Glomerular visceral epithelial cell (primary cell): ENCODE results near the gene L3MBTL1.

Experiments
- DNase-seq: peaks from one replicate; pipeline ENCODE4 v3.0.0-alpha.2; 2016; ENCODE audit errors: extremely low spot score

The L3MBTL1 gene

DNA sequence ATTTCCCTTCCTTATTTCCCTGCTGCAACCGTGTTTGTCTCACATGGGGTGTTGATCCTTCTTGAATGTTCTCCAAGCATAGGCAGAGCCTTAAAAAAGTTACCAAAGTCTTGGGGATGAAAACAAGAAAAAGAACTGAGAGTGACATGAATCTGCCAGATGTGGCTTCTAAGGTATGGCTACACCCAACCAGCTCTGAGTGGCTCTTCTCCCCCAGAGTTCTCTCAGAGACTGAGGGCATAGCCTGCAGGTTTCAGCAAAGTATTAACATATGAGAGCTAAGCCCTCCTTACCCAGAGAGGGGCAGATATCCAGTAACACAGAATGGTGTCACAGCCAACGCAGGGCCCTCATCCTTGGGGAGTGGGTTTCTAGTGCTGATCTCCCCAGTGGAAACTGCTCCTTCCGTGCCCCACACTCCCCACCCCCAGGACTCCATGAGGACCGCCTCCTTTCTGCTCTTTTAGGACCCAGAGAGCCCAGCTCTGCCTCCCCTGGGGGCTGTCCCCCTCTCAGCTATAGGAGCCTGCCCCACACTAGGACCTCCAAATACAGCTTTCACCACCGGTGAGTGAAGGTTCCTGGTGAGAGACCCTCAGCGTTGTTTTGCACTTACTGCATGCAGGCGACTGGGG, 28.0 kb downstream of the L3MBTL1 start:
- no peak for DNase-seq

DNA sequence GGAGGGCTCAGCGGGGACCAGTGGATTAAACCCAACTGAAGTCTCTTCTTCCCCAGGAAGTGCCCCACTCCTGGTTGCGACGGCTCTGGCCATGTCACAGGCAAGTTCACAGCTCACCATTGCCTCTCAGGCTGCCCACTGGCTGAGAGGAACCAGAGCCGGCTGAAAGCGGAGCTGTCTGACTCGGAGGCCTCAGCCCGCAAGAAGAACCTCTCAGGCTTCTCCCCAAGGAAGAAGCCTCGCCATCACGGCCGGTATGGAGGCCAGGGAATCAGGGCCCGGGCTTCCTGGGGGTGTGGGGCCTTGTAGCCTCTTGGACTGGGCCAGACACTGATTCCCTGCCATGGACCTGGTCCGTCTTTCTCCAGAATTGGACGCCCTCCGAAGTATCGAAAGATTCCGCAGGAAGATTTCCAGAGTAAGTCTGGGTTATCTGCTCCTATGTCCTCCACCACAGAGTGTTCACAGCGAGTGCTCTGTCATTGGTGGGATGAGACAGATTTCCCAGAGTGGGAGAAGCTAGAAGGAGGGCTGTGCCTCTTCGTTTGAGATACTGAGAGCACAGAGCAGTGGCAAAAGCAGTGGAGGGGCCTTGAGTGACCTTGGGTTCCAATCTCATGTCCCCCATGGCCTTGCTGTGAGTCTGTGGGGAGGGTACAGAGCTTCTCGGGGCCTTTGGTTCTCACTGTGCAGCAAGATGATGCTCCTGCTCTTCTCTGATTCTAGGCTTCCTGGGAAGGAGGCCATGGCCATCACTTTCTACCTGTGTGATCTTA, 28.7 kb downstream of the L3MBTL1 start:
- no peak for DNase-seq

DNA sequence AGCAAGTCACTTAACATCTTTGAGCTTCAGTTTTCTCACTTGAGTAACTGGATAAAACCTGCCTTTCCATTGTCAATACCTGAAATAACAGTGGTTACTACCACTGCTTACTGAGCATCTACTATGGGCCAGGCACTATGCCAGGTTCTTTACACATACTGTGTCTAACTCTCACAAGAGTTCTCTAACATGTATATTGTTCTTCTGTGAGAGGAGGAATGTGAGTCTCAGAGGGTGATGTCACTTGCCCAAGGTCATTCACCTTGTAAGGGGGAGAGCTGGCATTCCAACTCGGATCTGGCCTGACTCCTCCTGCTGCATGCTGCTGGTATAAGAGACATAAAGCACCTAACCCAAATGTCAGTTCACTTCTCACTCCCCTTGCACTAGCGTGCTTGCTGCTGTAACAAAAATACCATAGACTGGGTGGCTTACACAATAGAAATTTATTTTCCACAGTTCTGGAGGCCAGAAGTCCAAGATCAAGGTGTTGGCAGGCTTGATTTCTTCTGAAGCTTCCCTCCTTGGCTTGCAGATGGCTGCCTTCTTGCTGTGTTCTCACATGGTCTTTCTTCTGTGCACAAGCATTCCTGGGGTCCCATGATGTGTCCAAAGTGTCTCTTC, 29.4 kb downstream of the L3MBTL1 start:
- peak; percentile 16 for DNase-seq

DNA sequence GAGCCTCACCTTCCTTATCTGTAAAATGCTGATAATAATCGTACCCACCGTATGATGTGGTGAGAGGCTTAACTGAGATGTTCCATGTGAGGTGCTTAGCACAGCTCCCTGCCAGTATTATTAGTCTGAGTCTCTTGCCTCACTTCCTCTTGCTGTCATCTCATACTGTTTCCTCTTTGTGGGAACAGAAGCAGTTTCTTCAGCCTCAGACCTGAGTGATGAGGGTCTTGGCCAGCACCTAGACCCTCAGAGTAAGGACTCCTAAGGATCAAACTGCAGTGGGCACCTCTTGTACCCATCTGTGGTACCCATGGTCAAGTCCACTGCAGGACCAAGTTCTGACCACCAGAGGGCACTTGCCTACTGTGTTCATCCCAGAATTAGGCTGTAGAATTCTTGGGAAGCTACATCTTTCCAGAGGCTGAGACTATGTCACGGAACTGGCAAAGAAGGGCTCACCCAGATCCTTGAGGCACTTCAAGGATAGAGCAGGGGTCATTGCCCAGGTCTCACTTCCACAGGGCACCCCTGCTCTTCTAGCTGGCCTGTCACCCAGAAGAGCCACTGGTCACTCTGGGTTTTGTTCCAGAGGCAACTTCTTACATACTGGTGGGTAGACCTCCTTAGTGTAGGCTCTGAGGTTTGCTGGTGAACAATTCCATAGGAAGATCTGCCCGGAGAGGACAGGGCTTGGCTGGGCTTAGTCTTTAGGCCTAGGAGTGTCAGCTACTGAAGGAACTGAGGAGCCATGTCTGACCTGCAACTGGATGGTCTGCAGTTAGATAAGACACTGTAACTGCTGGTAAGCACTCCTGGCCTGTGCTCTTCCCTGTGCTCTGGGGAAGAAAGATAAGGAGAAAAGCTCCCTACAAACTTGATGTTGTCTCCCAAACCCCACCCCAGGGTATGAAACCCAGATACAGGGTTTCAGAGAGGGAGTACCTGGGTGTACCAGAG, 30.7 kb downstream of the L3MBTL1 start:
- peak; percentile 73 for DNase-seq

DNA sequence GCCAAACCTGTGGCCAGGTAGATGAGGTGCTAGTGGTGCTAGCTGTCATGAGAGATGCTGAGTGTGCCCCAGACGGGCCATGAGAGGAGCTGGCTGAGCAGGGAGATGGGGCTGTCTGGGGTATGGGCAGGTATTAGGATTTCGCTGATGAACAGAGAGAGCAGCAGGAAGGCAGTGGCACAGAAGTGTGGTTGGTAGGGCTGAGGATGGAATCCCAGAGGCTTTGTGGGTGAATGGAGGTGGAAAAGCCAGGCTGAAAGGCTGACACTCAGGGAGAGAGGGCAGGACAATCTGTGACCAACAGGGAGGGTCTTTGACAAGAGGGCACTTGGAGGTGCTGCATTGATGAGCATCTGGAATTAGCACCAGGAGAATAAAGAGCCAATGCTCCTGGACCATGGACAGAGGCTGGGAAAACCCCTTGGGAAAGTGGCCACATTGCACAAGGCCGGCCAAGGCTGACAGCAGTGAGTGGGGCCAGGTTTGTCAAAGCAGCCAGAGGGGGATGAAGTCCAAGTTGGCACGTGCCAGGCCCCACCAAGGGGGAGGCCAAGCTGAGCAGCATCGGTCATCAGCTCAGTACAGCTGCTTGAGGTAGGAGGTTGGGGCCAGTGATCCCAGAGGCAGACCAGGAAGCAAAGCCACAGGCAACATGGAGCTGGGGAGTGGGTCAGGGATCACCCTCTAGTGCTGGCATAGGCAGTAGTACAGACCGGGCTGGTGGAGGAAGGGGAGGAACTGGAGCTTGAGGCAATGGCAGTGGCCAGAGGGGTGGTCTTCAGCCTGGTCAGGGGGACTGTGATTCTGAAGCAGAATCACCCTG, 31.6 kb downstream of the L3MBTL1 start:
- DNase-seq, result peak; percentile 25

DNA sequence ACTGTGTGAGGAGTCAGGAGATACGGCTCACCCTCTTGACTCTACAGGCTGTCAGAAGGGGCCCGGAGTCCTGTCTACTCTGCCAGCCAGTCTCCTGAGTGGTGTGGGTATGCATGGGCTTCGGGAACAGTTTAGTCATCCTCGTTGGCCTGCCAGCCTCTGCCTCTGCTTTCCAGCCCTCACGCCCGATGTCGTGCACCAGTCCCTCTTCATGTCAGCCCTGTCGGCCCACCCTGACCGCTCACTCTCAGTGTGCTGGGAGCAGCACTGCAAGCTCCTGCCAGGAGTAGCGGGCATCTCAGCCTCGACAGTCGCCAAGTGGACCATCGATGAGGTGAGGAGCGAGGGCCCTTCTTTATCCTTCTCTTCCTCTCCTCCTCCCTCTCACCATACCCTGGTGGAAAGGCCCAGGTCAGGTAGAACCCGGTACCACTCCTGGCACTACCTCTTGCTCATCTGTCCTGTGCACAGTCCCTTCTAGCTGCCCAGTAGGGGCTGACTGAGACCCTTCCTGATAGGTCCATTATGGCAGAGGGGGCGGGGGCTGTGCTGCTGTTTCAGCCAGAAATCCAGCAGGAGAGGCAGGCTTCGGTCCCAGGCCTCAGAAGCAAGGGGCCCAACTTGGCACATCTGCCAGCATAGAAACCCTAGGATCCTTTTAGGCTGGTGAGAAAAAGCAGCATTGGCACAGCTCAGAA, 32.6 kb downstream of the L3MBTL1 start:
- DNase-seq, result no peak

DNA sequence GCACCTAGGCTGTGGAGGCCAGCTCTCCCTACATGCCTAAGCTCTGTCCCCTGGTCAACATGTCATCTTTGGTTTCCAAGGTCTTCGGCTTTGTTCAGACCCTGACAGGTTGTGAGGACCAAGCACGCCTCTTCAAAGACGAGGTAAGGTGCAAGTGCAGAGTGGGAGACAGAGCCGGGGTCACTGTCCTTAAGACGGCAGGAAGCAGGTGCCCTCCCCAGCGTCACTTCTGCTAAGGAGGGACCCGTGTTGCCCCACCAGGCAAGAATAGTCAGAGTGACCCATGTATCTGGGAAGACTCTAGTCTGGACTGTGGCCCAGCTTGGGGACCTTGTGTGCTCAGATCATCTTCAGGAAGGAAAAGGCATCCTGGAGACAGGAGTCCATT, 33.2 kb downstream of the L3MBTL1 start:
- no peak for DNase-seq

GRCh38 chr20:43541214-43541613, 33.7 kb downstream of the L3MBTL1 start:
- no peak for DNase-seq

- DNase-seq, result no peak
Measured at GRCh38 chr20:43542161-43542560, 34.7 kb downstream of the L3MBTL1 start.

DNA sequence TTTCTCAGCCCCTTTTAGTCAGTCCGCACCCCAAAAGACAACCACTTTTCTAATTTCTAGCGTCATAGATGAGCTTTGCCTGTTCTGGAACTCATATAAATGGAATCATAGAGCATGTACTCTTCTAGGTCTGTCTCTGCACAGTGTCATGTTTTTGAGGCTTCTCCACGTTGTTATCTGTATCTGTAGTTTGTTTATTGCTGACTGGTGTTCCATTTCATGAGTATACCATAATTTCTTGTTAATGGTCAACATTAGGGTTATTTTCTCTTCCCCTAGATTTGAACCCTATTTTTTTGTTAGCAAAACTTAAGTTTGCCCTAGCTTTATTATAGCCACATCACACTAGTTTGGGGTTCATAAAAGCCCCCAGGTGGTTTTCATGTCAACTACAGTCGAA, 35.2 kb downstream of the L3MBTL1 start:
- no peak for DNase-seq

DNA sequence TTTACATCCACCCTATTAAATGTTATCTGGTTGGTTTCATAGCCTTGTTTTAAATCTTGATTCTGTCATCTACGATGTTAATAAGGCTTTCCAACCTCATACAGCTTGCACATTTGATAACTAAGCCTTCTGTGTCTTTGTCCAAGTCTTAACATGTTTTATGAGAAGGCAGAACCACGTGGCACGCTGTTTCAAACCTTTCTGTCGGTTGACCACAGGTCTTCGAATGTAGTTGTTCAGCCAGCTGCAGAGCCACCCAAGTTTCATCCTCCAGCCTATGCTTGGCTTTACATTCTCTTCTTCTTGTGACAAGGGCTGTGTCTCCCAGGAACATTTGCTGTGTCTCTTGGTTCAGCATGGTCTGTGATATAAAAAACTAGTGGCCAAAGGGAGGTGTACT, 35.6 kb downstream of the L3MBTL1 start:
- no peak for DNase-seq

DNA sequence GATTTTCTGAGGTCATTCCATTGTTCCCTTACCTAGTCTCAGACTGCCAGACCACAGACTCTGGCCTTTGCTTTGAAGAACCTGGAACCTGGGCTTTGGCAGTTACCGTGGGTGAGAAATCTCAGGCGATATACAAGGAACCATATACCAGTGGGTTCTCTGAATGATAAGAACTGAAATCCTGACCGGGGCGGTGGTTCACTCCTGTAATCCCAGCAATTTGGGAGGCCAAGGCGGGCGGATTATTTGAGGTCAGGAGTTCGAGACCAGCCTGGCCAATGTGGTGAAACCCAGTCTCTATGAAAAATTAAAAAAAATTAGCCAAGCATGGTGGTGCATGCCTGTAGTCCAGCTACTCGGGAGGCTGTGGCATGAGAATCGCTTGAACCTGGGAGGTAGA, 37.0 kb downstream of the L3MBTL1 start:
- DNase-seq, result no peak

GRCh38 chr20:43545837-43546578, 38.5 kb downstream of the L3MBTL1 start:
- DNase-seq, result no peak

DNA sequence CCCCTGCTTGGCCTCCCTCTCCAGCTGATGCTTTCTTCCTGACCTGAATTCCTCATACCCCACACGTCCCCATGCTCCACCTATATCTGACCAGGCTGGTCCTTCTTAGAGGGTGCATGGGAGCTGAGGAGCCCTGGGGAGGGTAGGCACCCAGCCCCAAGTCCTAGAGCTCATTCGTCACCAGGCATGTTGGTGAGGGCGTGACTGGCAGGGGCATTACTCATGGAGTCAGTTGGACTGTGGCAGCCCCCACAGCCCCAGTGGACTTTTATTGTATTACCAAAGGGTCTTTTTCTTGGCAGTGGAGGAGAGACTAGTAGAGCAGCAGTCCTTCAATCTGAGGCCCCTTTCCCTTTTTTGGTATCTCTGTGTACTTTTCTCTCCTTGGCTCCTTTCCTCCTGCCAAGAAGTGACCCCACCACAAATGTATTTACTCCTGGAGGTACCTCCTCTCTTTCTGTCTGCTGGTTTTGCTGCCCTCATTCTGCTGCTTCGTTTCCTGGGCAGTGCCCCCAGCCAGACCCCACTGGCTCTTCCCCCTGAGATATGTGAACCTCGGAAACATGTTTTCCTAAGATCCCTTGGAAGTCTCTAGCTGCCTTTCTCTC, 40.9 kb downstream of the L3MBTL1 start:
- no peak for DNase-seq

DNA sequence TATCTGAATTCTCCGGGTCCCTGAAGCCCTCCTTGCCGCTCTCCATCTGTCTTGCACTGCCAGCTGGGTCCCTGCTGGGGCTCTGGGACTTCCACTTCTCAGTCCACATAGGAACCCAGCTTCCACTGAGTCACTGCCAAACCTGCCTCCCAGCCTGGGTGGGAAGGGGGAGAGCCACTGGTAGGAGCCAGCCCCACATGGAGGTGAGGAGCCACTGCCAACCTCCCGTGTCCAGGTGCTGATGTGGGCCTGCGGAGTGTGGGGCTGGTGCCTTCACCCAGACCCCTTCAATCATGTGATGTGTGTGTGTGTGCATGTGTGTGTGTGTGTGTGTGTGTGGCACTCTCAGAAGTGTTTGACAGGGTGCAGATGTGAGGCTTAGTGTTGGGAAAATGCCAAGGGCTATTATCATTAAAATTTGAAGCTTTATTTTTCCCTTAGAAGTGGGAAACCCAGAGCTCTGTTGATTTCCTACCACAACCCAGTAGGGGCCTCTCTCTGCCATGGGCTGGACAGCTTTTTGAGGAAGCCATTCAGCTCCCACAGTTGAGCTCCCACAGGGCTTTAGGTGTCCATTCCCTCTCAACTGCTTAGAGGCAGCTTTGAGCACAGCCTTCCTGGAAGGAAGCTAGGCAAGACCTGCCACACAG, 42.0 kb downstream of the L3MBTL1 start:
- DNase-seq, result no peak

GRCh38 chr20:43550456-43550855, 43.0 kb downstream of the L3MBTL1 start:
- no peak for DNase-seq

- no peak for DNase-seq
Measured at GRCh38 chr20:43554369-43554768, 46.9 kb downstream of the L3MBTL1 start.

GRCh38 chr20:43558412-43559146, 51.1 kb downstream of the L3MBTL1 start, which contains the start of gene SGK2:
SGK2 (plus strand) TSS chr20:43559027; CDS start chr20:43566496, 7,469 bp downstream.
- peak; percentile 90 for DNase-seq
